HEK293 (cell line): ENCODE measurements around the gene TMEM236.

ENCODE experiments used
- CTCF ChIA-PET: fragments of 350-600 bp; formaldehyde crosslinking; extraction: SDS; loops from one replicate; lab custom pipeline; 2021; ENCODE audit warnings: antibody characterized with exemption; lab: Yijun Ruan, JAX
- POLR2A ChIA-PET: fragments of 300-600 bp; formaldehyde crosslinking; extraction: SDS; loops from one replicate; lab custom pipeline; 2020; ENCODE audit warnings: antibody characterized with exemption, inconsistent platforms; lab: Yijun Ruan, JAX
- H3K27ac ChIP-seq: fragments of 200-500 bp; sonication (Bioruptor generic); 2 replicates; pipeline ENCODE4 v1.5.1; 2014; ENCODE audit warnings: low read depth, low read length, control low read depth, inconsistent platforms; ENCODE audit errors: extremely low read depth
- H3K36me3 ChIP-seq, 2 experiments: fragments of 200-500 bp in 1 of 2; sonication (Bioruptor generic) in 1 of 2; 1 replicate in 1 of 2; 2 replicates in 1 of 2; pipeline ENCODE4 v1.5.1; 2014 to 2017; ENCODE audit warnings: inconsistent platforms in 2 of 2, low read length in 2 of 2; ENCODE audit not compliant: control insufficient read depth in 2 of 2, insufficient read depth in 1 of 2
- H3K4me1 ChIP-seq: fragments of 200-500 bp; sonication (Bioruptor generic); 2 replicates; pipeline ENCODE4 v1.5.1; 2014; ENCODE audit warnings: mild to moderate bottlenecking, low read length, inconsistent platforms; ENCODE audit not compliant: control insufficient read depth, insufficient read depth
- H3K4me3 ChIP-seq: 2 replicates; pipeline ENCODE4 v1.5.1; 2011; ENCODE audit warnings: low read depth, mild to moderate bottlenecking, control low read depth, low read length, moderate library complexity
- H3K9me3 ChIP-seq: fragments of 200-500 bp; sonication (Bioruptor generic); 2 replicates; pipeline ENCODE4 v1.5.1; 2014; ENCODE audit warnings: low read depth, low read length, inconsistent platforms; ENCODE audit not compliant: control insufficient read depth, insufficient read depth
- BCL11B ChIP-seq: fragments of 450-650 bp; formaldehyde crosslinking; IDR thresholded peaks from 2 replicates; pipeline ENCODE4 v1.5.1; 2016; ENCODE audit warnings: low read depth, missing biosample characterization, missing genetic modification characterization
- SP2 ChIP-seq: fragments of 450-650 bp; formaldehyde crosslinking; IDR thresholded peaks from 2 replicates; pipeline ENCODE4 v1.5.1; 2016; ENCODE audit warnings: missing biosample characterization, missing genetic modification characterization
- TRIM28 ChIP-seq: IDR thresholded peaks from 2 replicates; pipeline ENCODE4 v1.6.1; 2011; ENCODE audit warnings: low read length, control low read depth, borderline replicate concordance
- ZBTB17 ChIP-seq: fragments of 450-650 bp; formaldehyde crosslinking; IDR thresholded peaks from 2 replicates; pipeline ENCODE4 v1.5.1; 2016; ENCODE audit warnings: missing biosample characterization, missing genetic modification characterization
- ZBTB21 ChIP-seq: fragments of 450-650 bp; formaldehyde crosslinking; IDR thresholded peaks from 2 replicates; pipeline ENCODE4 v1.5.1; 2017; ENCODE audit warnings: missing biosample characterization, missing genetic modification characterization
- ZFP37 ChIP-seq: fragments of 450-650 bp; formaldehyde crosslinking; IDR thresholded peaks from 2 replicates; pipeline ENCODE4 v1.5.1; 2016; ENCODE audit warnings: missing biosample characterization, missing genetic modification characterization
- ZNF175 ChIP-seq: fragments of 450-650 bp; formaldehyde crosslinking; IDR thresholded peaks from 2 replicates; pipeline ENCODE4 v1.5.1; 2016; ENCODE audit warnings: missing biosample characterization, missing genetic modification characterization
- ZNF211 ChIP-seq: fragments of 450-650 bp; formaldehyde crosslinking; IDR thresholded peaks from 2 replicates; pipeline ENCODE4 v1.5.1; 2016; ENCODE audit warnings: low read depth, missing biosample characterization, missing genetic modification characterization
- ZNF596 ChIP-seq: fragments of 450-650 bp; IDR thresholded peaks from 2 replicates; pipeline ENCODE4 v1.5.0; 2018; ENCODE audit warnings: missing biosample characterization, mild to moderate bottlenecking, missing genetic modification characterization, moderate library complexity
- ZNF626 ChIP-seq: fragments of 450-650 bp; sonication (Bioruptor Pico); formaldehyde crosslinking; IDR thresholded peaks from 2 replicates; pipeline ENCODE4 v1.5.1; 2018; ENCODE audit warnings: missing biosample characterization, missing genetic modification characterization, inconsistent platforms
- ZNF664 ChIP-seq: fragments of 450-650 bp; formaldehyde crosslinking; IDR thresholded peaks from 2 replicates; pipeline ENCODE4 v1.5.1; 2016; ENCODE audit warnings: missing biosample characterization, missing genetic modification characterization
- TF ChIP-seq, protein P1 (sequence below): fragments of 450-650 bp; formaldehyde crosslinking; IDR thresholded peaks from 2 replicates; pipeline ENCODE4; 2016; ENCODE audit warnings: missing biosample characterization, missing genetic modification characterization
- TF ChIP-seq, protein P2 (sequence below): fragments of 450-650 bp; formaldehyde crosslinking; IDR thresholded peaks from 2 replicates; pipeline ENCODE4 v1.5.1; 2016; ENCODE audit warnings: missing biosample characterization, missing genetic modification characterization, borderline replicate concordance
- TF ChIP-seq, protein P3 (sequence below): fragments of 450-650 bp; formaldehyde crosslinking; conservative IDR thresholded peaks from 2 replicates; pipeline ENCODE4 v1.5.1; 2016; ENCODE audit warnings: low read depth, missing biosample characterization, missing genetic modification characterization
- TF ChIP-seq, protein P4 (sequence below): fragments of 450-650 bp; formaldehyde crosslinking; IDR thresholded peaks from 2 replicates; pipeline ENCODE4 v1.5.1; 2017; ENCODE audit warnings: missing biosample characterization, missing genetic modification characterization
- TF ChIP-seq, protein P5 (sequence below): fragments of 450-650 bp; formaldehyde crosslinking; IDR thresholded peaks from 2 replicates; pipeline ENCODE4 v1.5.0; 2017; ENCODE audit warnings: missing biosample characterization, missing genetic modification characterization, borderline replicate concordance
- TF ChIP-seq, protein P6 (sequence below): fragments of 450-650 bp; formaldehyde crosslinking; IDR thresholded peaks from 2 replicates; pipeline ENCODE4 v1.5.1; 2016; ENCODE audit warnings: missing biosample characterization, missing genetic modification characterization

TMEM236 gene

DNA sequence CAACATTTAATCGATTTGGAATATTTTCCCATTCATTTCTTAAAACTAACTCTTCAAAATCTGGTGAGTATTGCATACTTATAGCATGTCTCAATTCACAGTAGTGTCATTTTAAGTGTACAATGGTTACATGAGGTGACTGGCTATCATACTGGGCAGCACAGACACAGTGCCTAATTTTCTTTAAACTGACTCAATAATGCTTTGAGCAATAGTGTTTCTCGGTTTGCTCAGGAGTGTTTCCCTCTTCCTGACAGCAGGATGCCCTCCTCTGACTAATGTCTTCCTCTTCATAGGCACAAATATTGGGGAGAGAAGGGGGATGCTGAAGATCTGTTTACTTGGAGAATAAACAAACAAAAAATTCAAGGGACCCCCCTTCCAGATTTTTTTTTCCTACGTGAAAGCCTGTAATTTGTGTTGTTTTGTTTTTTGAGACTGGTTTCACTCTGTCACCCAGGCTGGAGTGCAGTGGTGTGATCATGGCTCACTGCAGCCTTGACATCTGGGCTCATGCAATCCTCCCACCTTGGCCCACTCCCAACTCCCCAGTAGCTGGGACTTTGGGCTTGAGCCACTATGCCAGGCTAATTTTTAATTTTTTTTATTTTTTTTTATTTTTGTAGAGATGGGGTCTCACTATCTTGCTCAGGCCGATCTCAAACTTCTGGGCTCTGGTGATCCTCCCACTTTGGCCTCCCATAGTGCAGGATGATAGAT is 59.3 kb downstream of the TMEM236 start:
- Histone ChIP-seq H3K36me3 (no peaks in the 10 kb centered on the region), H3K4me1 (no peaks in the 10 kb centered on the region), H3K27ac (no peak overlapping the region), H3K9me3 (no peaks in the 10 kb centered on the region), H3K4me3 (no peak overlapping the region)
- CTCF ChIA-PET, result no interaction called here
- TF ChIP-seq ZFP37 (tag by site-specific recombination) (no peak), ZNF596 (no peak), BCL11B (no peak), ZNF626 (tag by site-specific recombination) (no peak), ZBTB21 (tag by site-specific recombination) (no peak), TRIM28 (no peak), SP2 (tag by site-specific recombination) (no peak), ZNF664 (tag by site-specific recombination) (no peak), ZNF211 (no peak), ZBTB17 (tag by site-specific recombination) (no peak), ZNF175 (tag by site-specific recombination) (no peak)
- TF ChIP-seq, protein P1, sequence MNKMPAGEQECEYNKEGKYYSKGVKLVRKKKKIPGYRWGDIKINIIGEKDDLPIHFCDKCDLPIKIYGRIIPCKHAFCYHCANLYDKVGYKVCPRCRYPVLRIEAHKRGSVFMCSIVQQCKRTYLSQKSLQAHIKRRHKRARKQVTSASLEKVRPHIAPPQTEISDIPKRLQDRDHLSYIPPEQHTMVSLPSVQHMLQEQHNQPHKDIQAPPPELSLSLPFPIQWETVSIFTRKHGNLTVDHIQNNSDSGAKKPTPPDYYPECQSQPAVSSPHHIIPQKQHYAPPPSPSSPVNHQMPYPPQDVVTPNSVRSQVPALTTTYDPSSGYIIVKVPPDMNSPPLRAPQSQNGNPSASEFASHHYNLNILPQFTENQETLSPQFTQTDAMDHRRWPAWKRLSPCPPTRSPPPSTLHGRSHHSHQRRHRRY, result no peak
- TF ChIP-seq, protein P2, sequence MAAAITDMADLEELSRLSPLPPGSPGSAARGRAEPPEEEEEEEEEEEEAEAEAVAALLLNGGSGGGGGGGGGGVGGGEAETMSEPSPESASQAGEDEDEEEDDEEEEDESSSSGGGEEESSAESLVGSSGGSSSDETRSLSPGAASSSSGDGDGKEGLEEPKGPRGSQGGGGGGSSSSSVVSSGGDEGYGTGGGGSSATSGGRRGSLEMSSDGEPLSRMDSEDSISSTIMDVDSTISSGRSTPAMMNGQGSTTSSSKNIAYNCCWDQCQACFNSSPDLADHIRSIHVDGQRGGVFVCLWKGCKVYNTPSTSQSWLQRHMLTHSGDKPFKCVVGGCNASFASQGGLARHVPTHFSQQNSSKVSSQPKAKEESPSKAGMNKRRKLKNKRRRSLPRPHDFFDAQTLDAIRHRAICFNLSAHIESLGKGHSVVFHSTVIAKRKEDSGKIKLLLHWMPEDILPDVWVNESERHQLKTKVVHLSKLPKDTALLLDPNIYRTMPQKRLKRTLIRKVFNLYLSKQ (tag by site-specific recombination), result no peak
- TF ChIP-seq, protein P3, sequence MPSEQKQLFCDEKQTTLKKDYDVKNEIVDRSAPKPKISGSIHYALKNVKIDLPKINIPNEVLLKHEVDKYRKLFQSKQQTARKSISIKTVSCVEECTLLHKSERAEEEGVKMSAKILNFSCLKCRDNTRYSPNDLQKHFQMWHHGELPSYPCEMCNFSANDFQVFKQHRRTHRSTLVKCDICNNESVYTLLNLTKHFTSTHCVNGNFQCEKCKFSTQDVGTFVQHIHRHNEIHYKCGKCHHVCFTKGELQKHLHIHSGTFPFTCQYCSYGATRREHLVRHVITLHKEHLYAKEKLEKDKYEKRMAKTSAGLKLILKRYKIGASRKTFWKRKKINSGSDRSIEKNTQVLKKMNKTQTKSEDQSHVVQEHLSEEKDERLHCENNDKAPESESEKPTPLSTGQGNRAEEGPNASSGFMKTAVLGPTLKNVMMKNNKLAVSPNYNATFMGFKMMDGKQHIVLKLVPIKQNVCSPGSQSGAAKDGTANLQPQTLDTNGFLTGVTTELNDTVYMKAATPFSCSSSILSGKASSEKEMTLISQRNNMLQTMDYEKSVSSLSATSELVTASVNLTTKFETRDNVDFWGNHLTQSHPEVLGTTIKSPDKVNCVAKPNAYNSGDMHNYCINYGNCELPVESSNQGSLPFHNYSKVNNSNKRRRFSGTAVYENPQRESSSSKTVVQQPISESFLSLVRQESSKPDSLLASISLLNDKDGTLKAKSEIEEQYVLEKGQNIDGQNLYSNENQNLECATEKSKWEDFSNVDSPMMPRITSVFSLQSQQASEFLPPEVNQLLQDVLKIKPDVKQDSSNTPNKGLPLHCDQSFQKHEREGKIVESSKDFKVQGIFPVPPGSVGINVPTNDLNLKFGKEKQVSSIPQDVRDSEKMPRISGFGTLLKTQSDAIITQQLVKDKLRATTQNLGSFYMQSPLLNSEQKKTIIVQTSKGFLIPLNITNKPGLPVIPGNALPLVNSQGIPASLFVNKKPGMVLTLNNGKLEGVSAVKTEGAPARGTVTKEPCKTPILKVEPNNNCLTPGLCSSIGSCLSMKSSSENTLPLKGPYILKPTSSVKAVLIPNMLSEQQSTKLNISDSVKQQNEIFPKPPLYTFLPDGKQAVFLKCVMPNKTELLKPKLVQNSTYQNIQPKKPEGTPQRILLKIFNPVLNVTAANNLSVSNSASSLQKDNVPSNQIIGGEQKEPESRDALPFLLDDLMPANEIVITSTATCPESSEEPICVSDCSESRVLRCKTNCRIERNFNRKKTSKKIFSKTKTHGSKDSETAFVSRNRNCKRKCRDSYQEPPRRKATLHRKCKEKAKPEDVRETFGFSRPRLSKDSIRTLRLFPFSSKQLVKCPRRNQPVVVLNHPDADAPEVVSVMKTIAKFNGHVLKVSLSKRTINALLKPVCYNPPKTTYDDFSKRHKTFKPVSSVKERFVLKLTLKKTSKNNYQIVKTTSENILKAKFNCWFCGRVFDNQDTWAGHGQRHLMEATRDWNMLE, result no peak
- TF ChIP-seq, protein P4, sequence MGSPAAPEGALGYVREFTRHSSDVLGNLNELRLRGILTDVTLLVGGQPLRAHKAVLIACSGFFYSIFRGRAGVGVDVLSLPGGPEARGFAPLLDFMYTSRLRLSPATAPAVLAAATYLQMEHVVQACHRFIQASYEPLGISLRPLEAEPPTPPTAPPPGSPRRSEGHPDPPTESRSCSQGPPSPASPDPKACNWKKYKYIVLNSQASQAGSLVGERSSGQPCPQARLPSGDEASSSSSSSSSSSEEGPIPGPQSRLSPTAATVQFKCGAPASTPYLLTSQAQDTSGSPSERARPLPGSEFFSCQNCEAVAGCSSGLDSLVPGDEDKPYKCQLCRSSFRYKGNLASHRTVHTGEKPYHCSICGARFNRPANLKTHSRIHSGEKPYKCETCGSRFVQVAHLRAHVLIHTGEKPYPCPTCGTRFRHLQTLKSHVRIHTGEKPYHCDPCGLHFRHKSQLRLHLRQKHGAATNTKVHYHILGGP (tag by site-specific recombination), result no peak
- TF ChIP-seq, protein P5, sequence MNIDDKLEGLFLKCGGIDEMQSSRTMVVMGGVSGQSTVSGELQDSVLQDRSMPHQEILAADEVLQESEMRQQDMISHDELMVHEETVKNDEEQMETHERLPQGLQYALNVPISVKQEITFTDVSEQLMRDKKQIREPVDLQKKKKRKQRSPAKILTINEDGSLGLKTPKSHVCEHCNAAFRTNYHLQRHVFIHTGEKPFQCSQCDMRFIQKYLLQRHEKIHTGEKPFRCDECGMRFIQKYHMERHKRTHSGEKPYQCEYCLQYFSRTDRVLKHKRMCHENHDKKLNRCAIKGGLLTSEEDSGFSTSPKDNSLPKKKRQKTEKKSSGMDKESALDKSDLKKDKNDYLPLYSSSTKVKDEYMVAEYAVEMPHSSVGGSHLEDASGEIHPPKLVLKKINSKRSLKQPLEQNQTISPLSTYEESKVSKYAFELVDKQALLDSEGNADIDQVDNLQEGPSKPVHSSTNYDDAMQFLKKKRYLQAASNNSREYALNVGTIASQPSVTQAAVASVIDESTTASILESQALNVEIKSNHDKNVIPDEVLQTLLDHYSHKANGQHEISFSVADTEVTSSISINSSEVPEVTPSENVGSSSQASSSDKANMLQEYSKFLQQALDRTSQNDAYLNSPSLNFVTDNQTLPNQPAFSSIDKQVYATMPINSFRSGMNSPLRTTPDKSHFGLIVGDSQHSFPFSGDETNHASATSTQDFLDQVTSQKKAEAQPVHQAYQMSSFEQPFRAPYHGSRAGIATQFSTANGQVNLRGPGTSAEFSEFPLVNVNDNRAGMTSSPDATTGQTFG (tag by site-specific recombination), result no peak
- TF ChIP-seq, protein P6, sequence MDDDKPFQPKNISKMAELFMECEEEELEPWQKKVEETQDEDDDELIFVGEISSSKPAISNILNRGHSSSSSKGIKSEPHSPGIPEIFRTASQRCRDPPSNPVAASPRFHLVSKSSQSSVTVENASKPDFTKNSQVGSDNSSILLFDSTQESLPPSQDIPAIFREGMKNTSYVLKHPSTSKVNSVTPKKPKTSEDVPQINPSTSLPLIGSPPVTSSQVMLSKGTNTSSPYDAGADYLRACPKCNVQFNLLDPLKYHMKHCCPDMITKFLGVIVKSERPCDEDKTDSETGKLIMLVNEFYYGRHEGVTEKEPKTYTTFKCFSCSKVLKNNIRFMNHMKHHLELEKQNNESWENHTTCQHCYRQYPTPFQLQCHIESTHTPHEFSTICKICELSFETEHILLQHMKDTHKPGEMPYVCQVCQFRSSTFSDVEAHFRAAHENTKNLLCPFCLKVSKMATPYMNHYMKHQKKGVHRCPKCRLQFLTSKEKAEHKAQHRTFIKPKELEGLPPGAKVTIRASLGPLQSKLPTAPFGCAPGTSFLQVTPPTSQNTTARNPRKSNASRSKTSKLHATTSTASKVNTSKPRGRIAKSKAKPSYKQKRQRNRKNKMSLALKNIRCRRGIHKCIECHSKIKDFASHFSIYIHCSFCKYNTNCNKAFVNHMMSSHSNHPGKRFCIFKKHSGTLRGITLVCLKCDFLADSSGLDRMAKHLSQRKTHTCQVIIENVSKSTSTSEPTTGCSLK (tag by site-specific recombination), result no peak
- POLR2A ChIA-PET, result no interaction called here
